NCI-H1694 treated with DMSO at 0.1 percent for 48 hours (cell line): Measurements from ENCODE around the gene SNCA.

Experiments
- DNase-seq: peaks from one replicate; lab custom pipeline; 2025; lab: John Stamatoyannopoulos, UW

Gene SNCA

DNA sequence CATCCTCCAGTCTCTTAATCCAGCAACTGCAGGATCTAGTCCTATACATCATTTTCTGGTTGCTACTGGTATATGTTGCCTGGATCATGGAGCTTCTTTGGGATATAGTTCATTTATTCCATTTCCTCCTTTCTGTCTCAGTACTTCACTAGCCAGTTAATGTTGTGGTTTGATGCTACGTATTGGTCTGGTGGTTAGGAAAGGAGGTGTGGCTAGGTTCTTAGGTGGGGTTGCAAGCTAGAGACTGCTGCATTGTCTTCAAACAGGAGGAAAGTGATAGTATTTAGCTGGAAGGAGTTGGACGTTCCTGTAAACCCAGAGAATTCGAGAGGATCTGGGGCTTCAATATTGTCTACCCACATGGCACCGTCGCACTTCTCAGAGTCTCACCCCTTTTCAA, 129.5 kb downstream of the SNCA start:
- DNase-seq: no peak

DNA sequence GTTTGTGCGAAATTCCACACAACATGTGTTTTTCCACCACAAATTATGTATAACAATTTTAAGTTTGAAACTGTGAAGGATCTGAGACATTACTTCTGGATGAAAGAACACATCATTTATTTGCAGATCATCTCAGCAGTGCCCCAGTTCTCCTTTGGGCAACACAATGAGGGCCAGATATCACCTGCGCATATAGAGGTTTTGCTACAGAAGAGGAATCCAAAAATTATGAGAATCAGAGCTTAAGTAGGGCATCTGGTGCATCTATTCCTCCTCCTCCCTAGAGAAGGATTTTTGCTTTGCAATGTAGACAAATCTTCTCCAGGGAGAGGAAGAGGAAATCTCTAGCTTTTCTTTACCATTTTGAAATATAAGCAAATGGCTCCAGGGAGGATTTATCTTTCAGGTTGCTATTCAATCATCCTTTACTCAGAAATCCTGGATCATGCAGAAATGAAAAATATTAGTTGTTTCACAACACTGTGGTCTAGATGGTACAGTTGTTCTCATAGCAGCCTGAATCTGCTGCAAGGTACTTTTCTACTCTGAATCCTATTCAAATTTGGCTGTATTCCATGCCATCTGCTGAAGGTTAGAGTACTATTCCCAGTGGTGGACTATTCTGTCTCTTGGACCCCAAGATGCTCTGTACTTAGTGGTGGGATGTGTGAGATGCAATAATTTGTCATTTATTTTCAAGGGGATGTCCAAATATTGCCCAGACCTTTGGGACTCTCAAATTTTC, 132.1 kb downstream of the SNCA start:
- peak; percentile 44 for DNase-seq

DNA sequence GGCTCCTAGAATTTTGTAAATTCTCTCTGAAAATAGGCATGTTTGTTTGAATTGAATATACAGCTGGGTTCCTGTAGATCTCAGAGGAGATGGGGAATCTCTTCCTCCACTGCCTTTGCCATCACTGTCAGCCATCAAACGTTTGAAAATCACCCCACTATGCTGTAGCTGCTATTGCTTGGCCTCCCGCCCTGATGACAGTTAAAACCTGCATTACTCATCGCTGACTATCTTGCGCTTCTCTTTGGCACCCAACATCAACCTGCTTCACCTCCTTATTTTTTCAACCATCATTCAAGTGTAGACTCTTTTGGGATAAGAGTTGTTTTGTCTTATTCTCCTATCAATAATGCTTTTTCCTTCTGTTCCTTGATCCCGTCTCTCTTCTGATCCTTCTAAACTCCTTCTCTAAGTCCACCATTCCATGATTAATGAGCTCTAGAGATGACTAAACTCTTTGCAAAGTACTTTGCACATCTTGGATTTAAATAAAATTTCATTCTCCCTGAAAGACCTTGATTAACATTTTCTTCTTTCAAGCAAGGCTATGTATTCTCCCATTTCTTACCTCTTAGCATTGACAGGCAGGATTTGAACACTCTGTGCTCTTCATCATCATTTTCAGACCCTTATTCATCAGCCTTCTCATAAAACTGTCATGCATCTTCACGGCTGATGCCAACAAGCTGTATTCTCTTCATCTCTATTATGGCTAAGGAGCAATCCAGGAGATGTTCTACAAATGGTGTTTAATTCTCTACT, 133.0 kb downstream of the SNCA start:
- DNase-seq: no peak

DNA sequence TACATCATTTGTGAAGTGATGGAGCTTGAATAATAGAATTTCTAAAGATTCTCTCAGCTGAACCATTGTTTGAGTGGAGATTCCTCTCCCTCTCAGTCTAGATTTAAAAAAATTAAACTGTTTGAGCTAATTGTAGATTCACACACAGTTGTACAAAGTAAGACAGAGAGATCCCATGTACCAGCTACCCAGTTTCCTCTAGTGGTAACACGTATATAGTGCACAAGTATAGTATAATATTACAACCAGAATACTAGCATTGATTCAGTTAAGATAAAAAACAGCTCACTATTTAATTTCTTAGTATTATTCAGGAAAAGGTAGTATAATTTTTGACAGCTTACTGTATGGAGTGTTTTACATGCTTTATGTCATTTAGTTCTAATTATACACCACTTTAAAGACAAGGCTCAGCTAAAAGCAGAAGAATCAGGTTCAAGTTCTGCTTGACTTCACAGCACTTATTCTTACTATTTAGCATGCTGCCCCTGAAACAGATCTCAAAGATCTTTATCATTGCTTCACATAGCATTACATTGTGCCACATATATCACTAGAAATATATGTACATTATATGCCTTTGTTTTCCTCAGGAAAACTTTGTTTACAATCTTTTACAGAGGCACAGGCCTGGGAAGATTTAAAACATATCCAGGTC, 136.1 kb downstream of the SNCA start:
- DNase-seq: no peak

DNA sequence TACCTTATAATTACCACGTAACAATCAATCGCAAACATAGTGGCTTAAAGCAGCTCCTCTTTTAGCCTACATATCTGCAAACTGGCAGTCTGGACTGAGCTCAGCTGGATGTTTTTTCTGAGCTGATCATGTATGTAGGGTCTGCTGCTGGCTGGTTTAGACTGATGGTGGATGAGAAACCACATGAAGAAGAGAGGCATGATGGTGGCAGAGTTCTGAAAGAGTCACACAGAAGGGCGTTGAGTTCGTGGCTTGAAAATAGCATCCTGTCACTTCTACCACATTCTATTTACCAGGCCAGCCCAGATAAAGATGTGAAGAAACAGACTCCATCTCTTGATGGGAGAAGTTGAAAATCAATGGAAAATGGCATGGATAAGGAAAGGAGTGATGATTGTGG, 151.3 kb downstream of the SNCA start:
- DNase-seq: no peak

DNA sequence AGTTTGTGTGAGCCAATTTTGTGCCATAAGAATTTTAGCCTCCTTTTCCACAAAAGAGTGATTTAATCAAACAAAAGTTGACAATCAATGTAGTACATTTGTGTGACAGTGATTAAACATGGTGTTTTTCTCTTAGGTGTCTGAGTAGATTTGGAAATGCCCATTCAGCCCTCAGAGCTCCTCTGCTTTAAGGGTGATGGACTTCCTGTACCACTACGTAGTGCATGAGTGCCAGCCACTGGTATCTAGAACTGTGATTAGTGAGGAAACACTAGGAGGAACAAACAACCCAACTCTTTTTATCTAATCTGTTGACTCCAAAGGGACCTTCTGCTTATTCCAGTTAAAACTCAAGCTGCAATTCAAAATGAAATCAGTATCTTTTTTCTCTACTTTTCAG, 151.7 kb downstream of the SNCA start:
- DNase-seq: no peak

DNA sequence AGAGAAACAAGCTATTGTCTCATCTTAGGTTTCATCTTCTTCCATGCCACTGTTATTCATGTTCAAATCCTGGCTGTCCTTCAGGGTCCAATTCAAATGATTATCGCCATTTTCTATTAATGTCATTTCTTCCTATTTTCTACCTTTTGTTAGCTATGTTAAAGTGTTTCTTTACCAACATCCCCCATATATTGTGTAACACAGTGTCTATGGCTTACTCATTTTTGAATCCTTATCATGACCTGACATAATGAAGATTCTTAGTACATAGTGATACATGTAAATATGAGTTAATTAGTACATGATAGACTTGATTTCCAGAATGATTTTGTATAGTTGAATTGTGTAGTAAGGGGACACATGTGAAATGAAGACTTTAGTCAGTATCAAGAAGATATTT, 152.4 kb downstream of the SNCA start:
- DNase-seq: no peak

DNA sequence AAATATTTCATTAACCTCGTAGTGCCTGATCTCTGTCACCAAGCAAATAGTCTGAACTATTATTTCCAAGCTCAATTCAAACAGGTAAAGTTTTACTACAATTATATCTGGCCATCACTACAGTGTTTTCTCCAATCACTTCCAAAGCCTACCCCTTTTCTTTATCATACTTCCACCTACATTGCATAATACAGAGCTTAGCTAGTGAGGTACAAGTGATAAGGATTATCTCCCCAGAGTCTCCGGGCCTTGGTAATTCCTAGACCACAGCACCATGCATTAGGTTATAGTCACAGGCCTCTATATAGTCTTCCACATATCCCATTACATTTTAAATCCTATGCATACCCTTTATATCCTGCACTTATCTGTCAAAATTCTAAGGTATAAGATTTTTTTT, 154.2 kb downstream of the SNCA start:
- no peak for DNase-seq

DNA sequence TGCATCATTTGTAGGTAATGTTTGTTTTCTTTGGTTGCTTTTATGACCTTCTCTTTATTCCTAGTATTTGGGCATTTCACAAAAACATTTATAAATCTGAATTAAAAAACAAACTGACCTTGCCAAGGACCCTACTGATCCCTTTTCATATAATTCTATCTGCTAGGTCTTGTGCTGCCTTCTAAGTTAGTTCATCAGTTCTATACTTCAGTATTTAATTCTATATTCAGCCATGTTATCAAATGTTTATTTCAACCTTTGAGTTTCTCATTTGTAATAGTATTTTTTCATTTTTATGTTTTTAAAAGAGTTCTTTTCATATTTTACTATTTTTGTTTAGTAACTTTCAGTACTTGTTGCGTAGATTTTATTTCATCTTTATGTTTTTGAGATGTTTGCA, 155.3 kb downstream of the SNCA start:
- DNase-seq: no peak

DNA sequence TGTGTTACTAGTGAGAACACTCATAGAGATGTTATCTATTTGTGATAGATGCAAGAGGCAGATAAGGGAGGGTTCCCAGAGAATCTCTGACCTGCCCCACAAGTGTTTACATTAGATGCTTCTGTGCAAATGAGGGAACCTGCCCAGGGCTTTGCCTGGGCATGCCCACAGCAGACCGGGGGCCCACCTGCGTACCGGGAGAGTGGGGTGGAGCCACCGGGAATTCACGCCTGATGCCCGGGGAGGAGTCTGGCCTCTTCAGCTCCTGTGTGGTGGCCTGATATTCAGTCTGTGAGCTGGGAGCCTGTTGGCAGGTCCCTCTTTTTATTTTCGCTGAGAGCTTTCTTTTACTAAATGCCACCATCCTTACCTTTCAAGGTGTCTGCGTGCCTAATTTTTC, 155.7 kb downstream of the SNCA start:
- no peak for DNase-seq

DNA sequence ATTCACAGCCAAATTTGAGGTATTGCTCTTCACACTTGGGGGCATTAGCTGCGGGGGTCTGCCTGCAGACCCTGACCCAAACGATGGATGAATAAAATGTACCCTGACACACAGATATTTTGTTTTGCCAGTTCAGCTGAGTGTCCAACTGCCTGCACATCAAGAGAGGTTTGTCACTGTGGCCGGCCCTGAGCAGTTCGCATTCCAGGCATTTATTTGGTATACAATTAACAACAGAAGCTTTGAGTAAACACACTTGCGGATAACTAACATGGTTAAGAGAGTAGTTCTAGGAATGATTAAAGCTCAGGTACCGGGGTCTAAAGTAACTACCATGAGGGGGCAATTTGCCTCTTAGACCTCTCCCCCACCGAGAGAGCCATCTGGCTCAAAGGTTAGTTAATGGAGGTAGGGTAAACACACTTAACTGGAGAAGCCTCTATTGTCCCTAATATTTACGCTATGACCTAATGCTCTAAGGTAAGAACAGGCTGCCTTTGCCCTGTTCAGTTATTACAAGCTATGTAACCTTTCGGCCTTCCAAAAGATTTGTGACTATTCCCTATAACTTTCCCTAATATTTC, 162.0 kb downstream of the SNCA start:
- DNase-seq: no peak
